Measurements from ENCODE around the gene AFF3.

Gene AFF3

GRCh38 chr2:100041385-100041784, 101.0 kb downstream of the AFF3 start:
- no peak for DNase-seq

GRCh38 chr2:100040906-100041305, 101.5 kb downstream of the AFF3 start:
- DNase-seq: no peak

GRCh38 chr2:100039291-100039980, 103.0 kb downstream of the AFF3 start:
- DNase-seq: no peak

GRCh38 chr2:100038011-100038410, 104.4 kb downstream of the AFF3 start:
- no peak for DNase-seq

- DNase-seq: no peak
These were observed 105.6 kb downstream of the AFF3 start for GRCh38 chr2:100036793-100037192.

- DNase-seq: no peak
These were observed 106.4 kb downstream of the AFF3 start for GRCh38 chr2:100036026-100036425.

- no peak for DNase-seq
These were observed 108.0 kb downstream of the AFF3 start for GRCh38 chr2:100034431-100034830.

GRCh38 chr2:100033976-100034375, 108.4 kb downstream of the AFF3 start:
- DNase-seq: no peak

GRCh38 chr2:100031604-100032003, 110.8 kb downstream of the AFF3 start:
- DNase-seq: no peak

- DNase-seq: no peak
These were observed 112.9 kb downstream of the AFF3 start for GRCh38 chr2:100029460-100029859.

GRCh38 chr2:100021791-100022340, 120.5 kb downstream of the AFF3 start:
- no peak for DNase-seq

- DNase-seq: no peak
These were observed 122.9 kb downstream of the AFF3 start for GRCh38 chr2:100019499-100019898.

GRCh38 chr2:100018341-100019193, 123.8 kb downstream of the AFF3 start:
- no peak for DNase-seq

- DNase-seq: no peak
These were observed 124.8 kb downstream of the AFF3 start for GRCh38 chr2:100017633-100018032.

- no peak for DNase-seq
These were observed 125.6 kb downstream of the AFF3 start for GRCh38 chr2:100016756-100017155.

- DNase-seq: no peak
These were observed 126.5 kb downstream of the AFF3 start for GRCh38 chr2:100015849-100016248.

- DNase-seq: no peak
These were observed 128.3 kb downstream of the AFF3 start for GRCh38 chr2:100013892-100014677.

GRCh38 chr2:100012561-100012960, 129.8 kb downstream of the AFF3 start:
- DNase-seq: no peak

GRCh38 chr2:100011272-100011731, 131.1 kb downstream of the AFF3 start:
- DNase-seq: no peak

- DNase-seq: no peak
These were observed 131.8 kb downstream of the AFF3 start for GRCh38 chr2:100010606-100011005.

- DNase-seq: no peak
These were observed 132.6 kb downstream of the AFF3 start for GRCh38 chr2:100009743-100010142.

GRCh38 chr2:100008956-100009355, 133.4 kb downstream of the AFF3 start:
- no peak for DNase-seq

GRCh38 chr2:100006516-100006915, 135.9 kb downstream of the AFF3 start:
- no peak for DNase-seq
